Spinal cord (tissue), 10 donors: ENCODE results near the gene COASY. TPM values are rescaled to one million over a fixed set of nuclear protein-coding genes. Genes with fewer than 3 reads are reported as not detected.
A peak's percentile ranks its signal among the peaks of the same experiment; 100 is the strongest.

Experiments used
- DNase-seq, 6 donors: peaks; one replicate each; pipeline versions ENCODE4 v3.0.0 to v3.0.0-alpha.2; 2013 to 2015; ENCODE audit warnings: low spot score in 6 of 6, low read depth in 4 of 6
- H3K27ac ChIP-seq: one replicate; pipeline ENCODE4 v1.5.1; 2013; ENCODE audit warnings: low read depth, low read length, control low read depth
- H3K27me3 ChIP-seq: one replicate; pipeline ENCODE4 v1.6.1; 2013; ENCODE audit warnings: low read length; ENCODE audit not compliant: control insufficient read depth, insufficient read depth
- H3K36me3 ChIP-seq: one replicate; pipeline ENCODE4 v1.6.1; 2013; ENCODE audit warnings: low read length; ENCODE audit not compliant: control insufficient read depth, insufficient read depth
- H3K4me1 ChIP-seq: one replicate; pipeline ENCODE4 v1.6.1; 2013; ENCODE audit warnings: low read length; ENCODE audit not compliant: control insufficient read depth, insufficient read depth
- H3K4me3 ChIP-seq: one replicate; pipeline ENCODE4 v1.5.1; 2013; ENCODE audit warnings: low read depth, low read length, control low read depth
- H3K9me3 ChIP-seq: one replicate; pipeline ENCODE4 v1.6.1; 2013; ENCODE audit warnings: low read length; ENCODE audit not compliant: control insufficient read depth, insufficient read depth
- WGBS: methylation state at CpG from one replicate; pipeline ENCODE4 v1.1.5; 2013; ENCODE audit warnings: missing lambda C conversion rate; ENCODE audit not compliant: insufficient coverage; 5-methylcytosine and 5-hydroxymethylcytosine counted together
- polyA plus RNA-seq, 2 donors: library from polyadenylated mRNA; unstranded; fragments of 120-200 nt; gene quantifications; one replicate each; pipeline ENCODE4 v1.2.1, GENCODE V29; 2013; ENCODE audit not compliant: insufficient read length in 2 of 2
- total RNA-seq, 2 donors: library from RNA; depleted of rRNA in 1 of 2; stranded (reverse); fragments of 120-200 nt in 1 of 2; fragments of >200 nt in 1 of 2; gene quantifications; one replicate each; pipeline versions ENCODE4 v1.2.3 to v1.2.4, GENCODE V29; 2013 to 2014
- donor health status: healthy.

The COASY gene
- total and polyA plus RNA-seq, 4 donors = 12.8 to 49.7 (median 35.2) TPM

DNA sequence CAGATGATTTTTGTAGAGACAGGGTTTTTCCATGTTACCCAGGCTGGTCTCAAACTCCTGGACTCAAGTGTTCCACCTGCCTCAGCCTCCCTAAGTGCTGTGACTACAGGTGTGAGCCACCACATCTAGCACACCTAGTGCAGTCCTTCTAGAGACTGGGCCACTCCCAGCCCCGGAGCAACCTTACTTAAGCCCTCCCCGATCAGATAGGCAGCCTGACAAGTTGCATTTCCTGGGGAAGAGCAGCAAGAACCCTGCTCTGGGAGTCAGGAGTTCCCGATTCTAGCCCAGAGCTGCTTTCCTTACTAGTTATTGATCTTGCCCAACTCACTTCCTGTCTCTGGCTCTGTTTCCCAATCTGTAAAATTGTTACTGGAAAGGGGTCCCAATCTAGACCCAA is 32.9 kb upstream of the COASY start:
- peaks cover 3% of the 10 kb centered on the region for H3K4me1 ChIP-seq
- H3K36me3 ChIP-seq = no peaks in the 10 kb centered on the region
- H3K27me3 ChIP-seq = no peaks in the 10 kb centered on the region
- no peak for DNase-seq
- no peak overlapping the region for H3K27ac ChIP-seq
- H3K4me3 ChIP-seq = no peak overlapping the region
- no peaks in the 10 kb centered on the region for H3K9me3 ChIP-seq
- WGBS = 95% methylated on average over 3 of the region's 3 CpGs

DNA sequence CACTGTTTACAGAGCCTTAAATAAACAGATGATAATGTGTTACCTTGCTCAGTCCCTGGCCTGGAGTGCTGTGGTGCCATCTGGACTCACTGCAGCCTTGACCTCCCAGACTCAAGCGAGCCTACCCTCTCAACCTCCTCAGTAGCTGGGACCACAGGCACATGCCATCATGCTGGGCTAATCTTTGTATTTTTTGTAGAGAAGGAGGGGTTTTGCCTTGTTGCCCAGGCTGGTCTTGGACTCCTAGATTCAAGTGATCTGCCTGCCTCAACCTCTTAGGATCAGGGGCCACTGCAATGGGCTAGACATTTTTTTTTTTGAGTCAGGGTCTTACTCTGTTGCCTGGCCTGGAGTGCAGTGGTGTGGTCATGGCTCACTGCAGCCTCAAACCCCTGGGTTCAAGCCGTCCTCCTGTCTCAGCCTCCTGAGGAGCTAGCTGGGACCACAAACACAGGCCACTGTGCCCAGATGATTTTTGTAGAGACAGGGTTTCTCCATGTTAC is 30.9 kb upstream of the COASY start:
- no peak overlapping the region for H3K4me3 ChIP-seq
- 100% methylated on average over 1 of the region's 2 CpGs for WGBS
- no peaks in the 10 kb centered on the region for H3K9me3 ChIP-seq
- no peaks in the 10 kb centered on the region for H3K36me3 ChIP-seq
- no peak for DNase-seq
- H3K4me1 ChIP-seq = peaks cover 15% of the 10 kb centered on the region
- no peak overlapping the region for H3K27ac ChIP-seq
- H3K27me3 ChIP-seq = no peaks in the 10 kb centered on the region

DNA sequence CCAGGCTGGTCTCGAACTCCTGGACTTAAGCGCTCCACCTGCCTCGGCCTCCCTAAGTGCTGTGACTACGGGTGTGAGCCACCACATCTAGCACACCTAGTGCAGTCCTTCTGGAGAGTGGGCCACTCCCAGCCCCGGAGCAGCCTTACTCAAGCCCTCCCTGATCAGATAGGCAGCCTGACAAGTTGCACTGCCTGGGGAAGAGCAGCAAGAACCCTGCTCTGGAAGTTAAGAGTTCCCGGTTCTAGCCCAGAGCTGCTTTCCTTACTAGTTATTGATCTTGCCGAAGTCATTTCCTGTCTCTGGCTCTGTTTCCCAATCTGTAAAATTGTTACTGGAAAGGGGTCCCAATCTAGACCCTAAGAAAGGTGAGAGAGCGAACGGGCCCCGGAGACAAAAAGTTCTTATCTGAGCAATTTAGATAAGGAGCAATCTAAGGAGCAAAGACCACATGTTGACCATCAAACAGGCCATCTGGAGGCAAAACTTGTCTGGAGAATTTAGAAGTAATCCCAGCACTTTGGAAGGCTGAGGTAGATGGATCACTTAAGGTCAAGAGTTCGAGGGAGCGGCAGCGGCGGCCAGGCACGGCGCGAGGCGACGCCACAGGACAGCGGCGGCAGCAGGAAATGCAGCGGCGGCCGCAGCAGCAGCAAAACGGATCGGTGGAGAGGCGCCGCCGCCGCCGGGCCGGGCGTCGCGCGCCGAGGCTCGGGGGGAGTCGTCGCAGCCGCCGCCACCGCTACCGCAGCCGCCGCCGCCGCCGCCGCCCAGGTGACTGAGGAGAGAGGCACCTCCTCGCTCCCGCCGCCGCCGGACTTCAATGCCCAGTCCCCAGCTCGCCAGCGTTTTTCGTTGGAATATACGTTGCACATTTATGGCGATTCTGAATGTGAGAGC is 30.2 kb upstream of the COASY start:
- no peaks in the 10 kb centered on the region for H3K27me3 ChIP-seq
- 15% methylated on average over 60 of the region's 60 CpGs for WGBS
- H3K36me3 ChIP-seq = no peaks in the 10 kb centered on the region
- H3K9me3 ChIP-seq = no peaks in the 10 kb centered on the region
- H3K4me3 ChIP-seq = peak overlapping the region; percentile 47
- DNase-seq = peak in 3 of 6 donors; percentile 36 to 83 (median 65)
- peak overlapping the region; percentile 47 for H3K27ac ChIP-seq
- H3K4me1 ChIP-seq = peaks cover 17% of the 10 kb centered on the region

DNA sequence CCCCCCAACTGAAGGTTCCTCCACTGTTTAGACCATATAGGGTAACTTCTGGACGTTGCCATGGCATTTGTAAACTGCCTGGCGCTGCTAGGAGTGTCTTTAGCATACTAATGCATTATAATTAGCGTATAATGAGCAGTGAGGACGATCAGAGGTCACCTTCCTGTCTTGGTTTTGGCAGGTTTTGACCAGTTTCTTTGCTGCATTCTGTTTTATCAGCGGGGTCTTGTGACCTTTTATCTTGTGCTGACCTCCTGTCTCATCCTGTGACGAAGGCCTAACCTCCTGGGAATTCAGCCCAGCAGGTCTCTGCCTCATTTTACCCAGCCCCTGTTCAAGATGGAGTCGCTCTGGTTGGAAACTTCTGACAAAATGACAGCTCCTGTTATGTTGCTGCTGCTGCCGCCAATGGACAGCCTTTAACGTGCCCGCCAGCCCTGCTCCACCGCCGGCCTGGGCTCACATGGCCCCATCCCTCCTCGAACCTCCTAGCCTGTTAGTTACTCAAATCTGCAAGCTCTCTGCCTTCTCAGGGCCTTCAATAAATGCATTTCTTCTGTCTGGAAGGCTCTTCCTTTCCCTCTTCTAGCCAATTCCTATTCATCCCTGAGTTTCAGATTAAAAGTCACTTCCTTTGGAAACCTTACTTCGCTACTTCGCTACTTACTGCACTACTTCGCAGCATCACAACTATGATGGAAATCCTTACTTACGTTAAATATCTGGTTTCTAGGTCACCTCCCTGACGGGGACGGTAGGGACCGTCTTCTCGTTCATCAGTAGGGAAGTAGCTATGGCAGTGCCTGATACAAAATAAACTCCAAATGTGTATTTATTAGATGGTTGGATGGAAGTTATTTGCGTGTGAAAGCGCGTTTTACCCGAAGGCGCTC is 26.5 kb upstream of the COASY start:
- Histone ChIP-seq H3K36me3 (peaks cover 25% of the 10 kb centered on the region), H3K9me3 (no peaks in the 10 kb centered on the region), H3K4me3 (peak overlapping the region; percentile 54), H3K27me3 (no peaks in the 10 kb centered on the region), H3K4me1 (peaks cover 26% of the 10 kb centered on the region), H3K27ac (peak overlapping the region; percentile 78)
- no peak for DNase-seq
- WGBS = 30% methylated on average over 20 of the region's 26 CpGs

DNA sequence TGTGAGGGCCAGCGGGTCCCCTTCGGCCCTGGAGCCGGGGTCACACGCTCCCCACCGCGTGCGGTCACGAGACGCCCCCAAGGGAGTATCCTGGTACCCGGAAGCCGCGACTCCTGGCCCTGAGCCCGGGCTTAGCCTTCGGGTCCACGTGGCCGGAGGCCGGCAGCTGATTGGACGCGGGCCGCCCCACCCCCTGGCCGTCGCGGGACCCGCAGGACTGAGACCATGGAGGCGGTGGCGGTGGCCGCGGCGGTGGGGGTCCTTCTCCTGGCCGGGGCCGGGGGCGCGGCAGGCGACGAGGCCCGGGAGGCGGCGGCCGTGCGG is 25.9 kb upstream of the COASY start, which contains the start of gene NAGLU:
TSS of gene NAGLU (plus strand) at position 194 of the 324 bp plus-strand sequence. CDS start at position 226, 32 bp downstream.
- under 1% methylated on average over 40 of the region's 40 CpGs for WGBS

DNA sequence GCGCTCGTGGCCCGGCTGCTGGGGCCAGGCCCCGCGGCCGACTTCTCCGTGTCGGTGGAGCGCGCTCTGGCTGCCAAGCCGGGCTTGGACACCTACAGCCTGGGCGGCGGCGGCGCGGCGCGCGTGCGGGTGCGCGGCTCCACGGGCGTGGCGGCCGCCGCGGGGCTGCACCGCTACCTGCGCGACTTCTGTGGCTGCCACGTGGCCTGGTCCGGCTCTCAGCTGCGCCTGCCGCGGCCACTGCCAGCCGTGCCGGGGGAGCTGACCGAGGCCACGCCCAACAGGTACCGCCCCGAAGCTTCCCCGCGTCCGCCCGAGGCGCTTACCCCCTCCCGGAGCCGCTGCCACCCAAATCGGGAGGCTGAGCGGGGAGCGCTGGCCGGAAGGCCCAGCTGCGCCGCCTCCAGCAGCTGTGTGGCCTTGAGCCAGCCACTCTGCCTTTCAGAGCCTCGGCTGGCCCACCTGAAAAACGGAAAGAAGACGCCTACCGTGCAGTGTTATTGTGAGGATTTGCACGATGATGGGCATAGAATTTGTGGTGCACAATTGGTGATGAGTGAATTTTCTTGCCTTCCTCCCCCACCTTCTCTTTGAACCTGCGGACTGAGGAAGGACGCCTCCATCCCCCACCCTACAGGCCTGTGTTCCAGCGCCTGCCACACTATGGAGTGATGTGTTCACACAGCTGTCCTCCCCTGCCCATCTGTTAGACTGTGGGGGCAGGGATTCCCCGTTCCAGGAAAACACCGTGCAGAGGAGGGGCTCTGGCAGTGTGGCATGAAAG is 25.4 kb upstream of the COASY start:
- Histone ChIP-seq H3K4me1 (peaks cover 26% of the 10 kb centered on the region), H3K27ac (peak overlapping the region; percentile 8), H3K9me3 (no peaks in the 10 kb centered on the region), H3K36me3 (peaks cover 36% of the 10 kb centered on the region), H3K4me3 (peak overlapping the region; percentile 54), H3K27me3 (no peaks in the 10 kb centered on the region)
- DNase-seq = peak in 3 of 6 donors; percentile 33 to 81 (median 72)
- WGBS = under 1% methylated on average over 58 of the region's 65 CpGs

More for the DNA sequence above, 25.9 kb upstream of the COASY start, which contains the start of gene NAGLU:
- Histone ChIP-seq H3K36me3 (peaks cover 31% of the 10 kb centered on the region), H3K9me3 (no peaks in the 10 kb centered on the region), H3K27ac (peak within 1 kb of the TSS; percentile 78), H3K4me1 (peaks cover 26% of the 10 kb centered on the region), H3K4me3 (peak within 1 kb of the TSS; percentile 54), H3K27me3 (no peaks in the 10 kb centered on the region)
- DNase-seq = peak in 5 of 6 donors; percentile 76 to 96 (median 89)

DNA sequence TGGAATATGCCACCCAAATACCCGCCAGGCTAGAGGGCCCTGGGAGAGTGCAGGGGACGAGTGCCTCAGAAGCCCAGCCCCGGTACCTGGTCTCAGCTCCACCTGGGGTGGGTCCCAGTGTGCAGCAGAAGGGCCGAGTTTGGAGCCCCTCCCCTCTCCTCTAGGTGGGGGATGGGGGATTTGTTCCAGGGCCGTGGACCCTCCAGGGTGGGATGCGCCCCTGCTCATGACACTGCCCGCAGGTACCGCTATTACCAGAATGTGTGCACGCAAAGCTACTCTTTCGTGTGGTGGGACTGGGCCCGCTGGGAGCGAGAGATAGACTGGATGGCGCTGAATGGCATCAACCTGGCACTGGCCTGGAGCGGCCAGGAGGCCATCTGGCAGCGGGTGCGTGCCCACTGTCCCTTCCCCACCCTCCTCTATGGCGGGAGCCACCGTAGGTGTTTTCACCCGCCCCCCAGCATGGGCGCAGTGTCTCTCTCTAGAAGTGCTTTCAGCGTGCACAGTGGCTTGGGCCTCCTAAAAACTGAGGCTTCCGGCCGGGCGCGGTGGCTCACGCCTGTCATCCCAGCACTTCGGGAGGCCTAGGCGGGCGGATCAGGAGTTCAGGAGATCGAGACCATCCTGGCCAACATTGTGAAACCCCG is 24.7 kb upstream of the COASY start:
- Histone ChIP-seq H3K27me3 (no peaks in the 10 kb centered on the region), H3K4me1 (peaks cover 26% of the 10 kb centered on the region), H3K27ac (peak overlapping the region; percentile 8), H3K36me3 (peaks cover 43% of the 10 kb centered on the region), H3K4me3 (peak overlapping the region; percentile 54), H3K9me3 (no peaks in the 10 kb centered on the region)
- WGBS = 91% methylated on average over 20 of the region's 31 CpGs
- DNase-seq = no peak

DNA sequence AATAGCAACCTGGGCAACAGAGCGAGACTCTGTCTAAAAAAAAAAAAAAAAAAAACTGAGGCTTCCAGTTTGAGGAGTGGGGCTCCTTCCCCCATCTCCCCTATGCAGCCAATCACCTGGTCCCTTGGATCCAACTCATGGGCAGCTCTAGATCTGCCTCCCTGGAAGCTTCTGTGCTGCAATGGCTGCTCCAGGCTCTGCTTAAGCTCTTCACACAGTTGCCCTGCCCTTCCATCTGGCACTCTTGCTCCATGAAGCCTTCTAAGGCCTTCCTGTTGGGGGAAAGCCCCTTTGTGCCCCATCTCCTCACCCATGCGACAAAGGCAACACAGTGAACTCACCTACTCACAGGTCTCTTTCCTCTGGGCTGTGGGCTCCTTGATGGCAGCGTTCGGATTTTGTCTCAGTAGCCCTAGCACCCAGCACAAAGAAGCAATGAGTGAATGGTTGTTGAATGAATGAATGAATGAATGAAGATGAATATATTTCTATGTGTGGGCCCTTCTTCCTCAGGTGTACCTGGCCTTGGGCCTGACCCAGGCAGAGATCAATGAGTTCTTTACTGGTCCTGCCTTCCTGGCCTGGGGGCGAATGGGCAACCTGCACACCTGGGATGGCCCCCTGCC is 24.0 kb upstream of the COASY start:
- Histone ChIP-seq H3K36me3 (peaks cover 50% of the 10 kb centered on the region), H3K27ac (no peak overlapping the region), H3K9me3 (no peaks in the 10 kb centered on the region), H3K27me3 (no peaks in the 10 kb centered on the region), H3K4me3 (no peak overlapping the region), H3K4me1 (peaks cover 26% of the 10 kb centered on the region)
- WGBS = 100% methylated on average over 3 of the region's 5 CpGs
- DNase-seq = no peak
